ENCODE measurements around the gene CTNND2.

The CTNND2 gene

DNA sequence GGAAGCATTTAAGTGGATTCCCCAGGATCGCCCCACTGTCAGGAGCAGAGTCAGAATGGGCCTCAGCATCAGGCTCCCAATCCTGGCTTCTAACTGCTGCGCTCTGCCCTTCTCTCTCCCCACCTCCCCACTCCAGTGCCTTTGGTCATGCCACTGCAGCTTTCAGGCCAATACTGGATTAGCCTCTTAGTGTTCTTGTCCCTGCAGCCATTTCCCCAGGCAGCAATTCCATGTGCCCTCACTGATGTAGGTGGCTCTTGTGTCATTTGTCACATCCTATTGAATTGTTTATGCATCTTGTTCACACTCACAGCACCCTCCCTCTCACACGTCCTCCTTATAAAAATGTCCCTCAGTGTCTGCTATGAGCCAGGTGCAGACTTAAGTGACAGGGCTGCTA, 599.0 kb downstream of the CTNND2 start:
- no peak for DNase-seq

DNA sequence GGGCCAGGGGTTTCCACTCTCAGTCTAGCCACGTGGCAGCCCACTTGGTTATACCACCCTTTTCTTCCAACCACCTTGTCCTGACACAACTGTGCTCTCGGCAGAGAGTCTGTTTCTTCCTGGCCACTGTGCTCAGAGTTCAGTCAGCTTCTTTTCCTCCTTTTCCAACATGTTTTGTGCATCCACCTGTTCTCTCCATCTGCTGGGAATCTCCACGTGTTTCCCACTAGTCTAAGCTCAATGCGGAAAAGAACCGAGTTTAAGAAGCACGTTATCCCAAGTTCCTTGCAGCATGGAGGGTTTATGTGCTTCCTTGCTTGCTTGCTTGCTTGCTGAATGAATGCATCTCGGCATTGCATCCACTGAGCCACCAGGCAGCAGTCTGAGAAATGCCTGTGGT, 599.6 kb downstream of the CTNND2 start:
- no peak for DNase-seq

DNA sequence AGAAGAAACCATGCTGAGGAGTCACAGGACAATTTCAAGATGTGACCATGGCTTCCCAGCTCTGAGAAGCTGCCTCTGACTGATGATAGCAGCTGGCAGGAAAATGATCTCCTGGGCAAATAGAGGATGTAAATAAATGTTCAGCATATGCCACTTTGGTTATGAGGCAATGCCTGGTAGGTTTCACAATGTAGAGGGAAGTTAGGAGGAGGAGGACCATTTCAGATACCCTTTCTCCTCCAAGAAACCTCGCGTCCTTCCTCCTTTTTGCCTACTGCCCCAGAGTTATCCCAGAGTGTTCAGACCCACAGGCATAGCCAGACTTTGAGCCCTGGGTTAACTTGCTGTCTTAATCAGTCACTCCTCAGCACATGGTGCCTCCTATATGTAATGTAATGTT, 601.6 kb downstream of the CTNND2 start:
- no peak for DNase-seq

DNA sequence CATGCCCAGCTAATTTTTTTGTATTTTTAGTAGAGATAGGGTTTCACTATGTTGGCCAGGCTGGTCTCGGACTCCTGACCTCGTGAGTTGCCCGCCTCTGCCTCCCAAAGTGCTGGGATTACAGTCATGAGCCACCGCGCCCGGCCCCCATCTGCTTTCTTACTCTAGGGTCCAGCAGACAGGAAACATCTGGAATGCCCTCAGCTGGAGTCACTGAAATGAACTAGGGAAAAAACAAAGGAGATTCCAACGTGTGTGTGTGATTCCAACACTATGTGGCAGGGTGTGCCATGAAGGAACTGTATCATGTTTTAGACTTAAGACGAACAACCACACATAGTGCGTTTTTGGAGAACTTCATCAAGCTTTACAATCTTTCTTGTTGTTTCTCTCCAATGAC, 603.1 kb downstream of the CTNND2 start:
- no peak for DNase-seq

DNA sequence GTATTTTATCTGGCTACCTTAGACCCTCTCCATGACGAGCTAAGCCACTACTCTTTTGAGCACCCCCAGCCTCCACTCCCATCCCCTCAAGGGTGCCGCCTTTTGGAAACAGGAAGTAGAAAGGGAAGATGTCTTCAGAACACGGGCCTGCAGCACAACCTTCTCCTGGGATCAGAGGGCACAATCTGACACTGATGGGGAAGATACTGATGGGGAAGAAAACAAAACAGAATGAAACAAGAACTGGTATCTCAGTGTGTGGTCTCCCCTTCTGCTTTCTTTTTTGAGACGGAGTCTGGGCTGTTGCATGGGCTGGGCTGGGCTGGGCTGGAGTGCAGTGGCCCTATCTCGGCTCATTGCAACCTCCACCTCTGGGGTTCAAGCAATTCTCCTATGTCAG, 603.5 kb downstream of the CTNND2 start:
- DNase-seq, result no peak

DNA sequence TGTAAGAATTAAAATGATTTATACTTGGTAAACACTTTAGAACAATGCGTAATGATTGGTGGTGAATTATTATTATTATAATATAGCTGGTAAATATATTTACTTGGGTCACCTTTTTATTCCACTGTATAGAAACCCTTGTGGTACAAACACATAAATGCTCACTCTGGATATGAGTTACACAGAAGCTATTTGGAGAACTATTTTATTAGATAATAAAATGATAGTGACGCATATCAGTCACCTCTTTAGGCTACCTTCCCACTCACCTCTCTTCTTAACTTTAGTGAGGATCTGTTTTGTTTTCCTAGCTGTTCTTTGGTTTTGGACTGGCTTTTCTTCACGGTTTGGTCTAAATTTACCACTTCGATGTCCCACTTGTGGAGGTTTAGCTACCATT, 605.4 kb downstream of the CTNND2 start:
- no peak for DNase-seq

DNA sequence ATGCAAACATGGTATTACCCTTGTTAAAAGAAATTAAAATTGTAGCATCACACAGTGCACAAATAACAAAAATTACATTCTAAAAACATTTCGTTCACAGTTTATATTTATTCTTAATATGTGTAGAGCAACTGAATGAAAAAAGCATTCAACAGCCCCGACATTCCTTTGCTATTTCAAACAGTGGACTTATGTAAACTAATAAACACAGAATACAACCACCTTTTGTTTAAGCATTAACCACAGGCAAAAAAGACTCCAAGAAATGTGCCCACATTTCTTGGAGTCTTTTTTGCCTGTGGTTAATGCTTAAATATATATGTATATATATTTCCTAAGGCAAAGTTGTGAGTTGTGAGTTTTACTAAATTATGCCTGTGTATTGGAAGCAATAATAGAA, 610.7 kb downstream of the CTNND2 start:
- DNase-seq, result no peak

DNA sequence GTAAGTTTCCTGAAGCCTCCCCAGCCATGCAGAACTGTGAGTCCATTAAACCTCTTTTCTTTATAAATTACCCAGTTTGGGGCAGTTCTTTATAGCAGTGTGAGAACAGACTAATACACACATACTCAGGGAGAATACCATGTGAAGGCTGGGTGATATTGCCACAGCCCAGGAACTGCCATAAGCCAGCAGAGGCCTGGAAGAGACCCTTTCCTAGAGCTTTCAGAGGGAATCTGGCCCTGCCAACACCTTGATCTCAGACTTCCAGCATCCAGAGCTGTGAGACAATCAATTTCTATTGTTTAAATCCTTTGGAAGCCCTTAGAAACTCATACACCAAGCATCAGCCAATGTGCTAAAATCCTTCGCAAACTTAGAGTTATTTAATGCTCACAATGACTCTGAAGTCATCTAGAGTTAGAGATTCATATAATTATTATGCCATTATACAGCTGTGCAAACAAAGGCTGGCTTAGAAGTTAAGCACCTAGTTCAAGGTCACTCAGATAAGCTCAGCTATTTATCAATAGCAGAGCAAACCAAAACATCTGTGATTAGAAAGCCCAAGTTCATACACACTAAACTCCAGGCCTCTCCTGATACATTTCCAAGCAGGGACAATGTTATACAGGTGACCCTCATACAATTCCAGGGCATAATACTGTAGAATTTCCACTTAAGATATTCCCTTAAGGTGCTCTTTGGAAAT, 611.4 kb downstream of the CTNND2 start:
- DNase-seq, result no peak

DNA sequence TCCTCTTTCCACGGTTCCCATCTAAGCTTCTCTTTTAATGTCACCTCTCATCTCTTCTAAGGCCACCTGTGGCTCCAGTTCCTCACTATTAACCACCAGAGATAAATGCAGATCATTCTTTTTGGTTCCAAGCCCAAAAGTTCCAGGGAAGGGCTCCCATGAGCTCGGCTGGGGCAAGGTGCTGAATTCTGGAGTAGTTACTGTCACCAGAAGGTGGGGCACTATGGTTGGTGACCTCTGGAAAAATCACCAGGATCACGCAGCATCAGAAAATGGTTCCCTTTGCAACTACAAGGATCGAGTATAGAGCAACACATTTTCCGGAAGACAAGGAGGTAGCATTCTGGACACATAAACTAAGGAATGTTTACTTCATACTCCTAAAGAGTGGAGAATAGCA, 614.5 kb downstream of the CTNND2 start:
- DNase-seq, result no peak

DNA sequence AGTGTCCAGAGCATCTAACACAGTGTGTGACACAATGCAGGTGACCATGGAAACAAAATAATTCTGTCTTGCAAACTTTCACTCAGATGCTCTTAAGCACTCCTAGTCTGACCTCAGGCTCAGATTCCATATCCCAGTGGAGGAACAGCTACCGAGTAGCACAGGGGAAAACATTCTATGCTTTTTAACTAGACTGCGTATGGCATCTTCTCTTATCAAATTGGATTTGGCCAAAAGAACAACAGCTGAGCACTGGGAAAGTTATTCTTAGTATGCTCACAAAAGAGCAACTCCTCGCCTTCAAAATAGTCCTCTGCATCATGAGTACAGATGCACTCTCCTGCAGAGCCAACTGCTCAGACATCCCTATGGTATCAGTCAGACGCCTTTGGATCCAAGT, 615.0 kb downstream of the CTNND2 start:
- DNase-seq, result no peak

DNA sequence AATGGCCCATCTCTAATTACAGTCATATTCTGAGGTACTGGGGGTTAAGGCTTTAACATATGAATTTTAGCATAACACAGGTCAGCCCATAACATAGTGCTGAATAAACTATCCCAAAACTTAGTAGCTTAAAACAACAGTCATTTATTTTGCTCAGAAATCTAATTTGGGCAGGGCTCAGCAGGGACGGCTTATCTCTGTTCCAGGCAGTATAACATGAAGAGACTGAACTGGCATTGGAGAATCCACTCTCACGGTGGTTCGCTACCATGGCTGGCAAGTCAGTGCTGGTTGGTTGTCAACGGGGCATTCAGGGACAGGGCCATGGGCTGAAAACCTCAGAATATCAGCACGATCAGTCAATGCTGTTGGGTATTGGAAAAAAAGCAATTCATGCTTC, 622.4 kb downstream of the CTNND2 start:
- DNase-seq, result no peak

DNA sequence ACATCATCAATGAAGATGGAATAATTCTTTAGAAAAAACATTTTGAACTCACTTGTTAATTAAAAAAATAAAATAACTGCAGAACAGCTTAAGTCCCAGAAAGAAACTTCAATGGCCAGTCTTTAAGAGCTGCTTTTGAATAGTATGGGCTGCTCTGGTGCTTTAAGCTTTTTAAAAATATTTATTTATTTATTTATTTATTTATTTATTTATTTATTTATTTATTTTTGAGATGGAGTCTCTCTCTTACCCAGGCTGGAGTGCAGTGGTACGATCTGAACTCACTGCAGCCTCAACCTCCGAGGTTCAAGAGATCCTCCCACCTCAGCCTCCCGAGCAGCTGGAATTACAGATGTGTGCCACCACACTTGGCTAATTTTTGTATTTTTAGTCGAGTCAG, 626.9 kb downstream of the CTNND2 start:
- DNase-seq, result no peak

DNA sequence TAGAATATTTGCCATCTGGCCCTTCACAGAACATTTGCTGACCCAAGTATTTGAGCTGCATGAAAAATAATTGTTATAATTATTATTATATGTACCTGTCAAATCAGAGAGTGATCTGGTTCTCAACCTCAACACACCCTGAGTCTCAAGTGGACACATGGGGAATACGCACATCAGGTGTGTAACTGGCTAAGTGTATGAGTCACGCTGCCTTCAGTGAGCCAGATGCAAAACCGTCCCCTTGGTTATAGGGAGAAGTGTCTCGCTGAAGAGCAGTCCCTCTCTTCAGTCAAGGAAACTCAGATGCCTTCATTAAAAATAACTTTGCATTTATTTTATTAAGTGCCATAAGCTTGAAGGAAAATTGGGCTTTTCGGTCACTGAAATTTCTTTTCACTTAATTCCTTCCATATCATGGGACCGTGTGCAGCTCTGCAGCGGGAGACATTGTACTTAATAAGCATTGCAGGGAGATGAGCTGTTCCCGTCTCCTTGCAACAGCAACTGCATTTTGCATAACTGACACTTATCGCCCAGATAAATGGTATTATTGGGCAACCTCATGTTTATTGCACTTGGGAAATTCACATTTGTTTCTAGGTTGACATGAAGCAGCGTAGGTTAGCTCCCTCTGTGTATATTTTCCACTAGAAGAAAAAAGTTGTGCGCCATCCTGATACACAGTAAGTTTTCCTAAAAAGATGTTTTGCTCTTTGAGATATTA, 630.9 kb downstream of the CTNND2 start:
- DNase-seq, result no peak

DNA sequence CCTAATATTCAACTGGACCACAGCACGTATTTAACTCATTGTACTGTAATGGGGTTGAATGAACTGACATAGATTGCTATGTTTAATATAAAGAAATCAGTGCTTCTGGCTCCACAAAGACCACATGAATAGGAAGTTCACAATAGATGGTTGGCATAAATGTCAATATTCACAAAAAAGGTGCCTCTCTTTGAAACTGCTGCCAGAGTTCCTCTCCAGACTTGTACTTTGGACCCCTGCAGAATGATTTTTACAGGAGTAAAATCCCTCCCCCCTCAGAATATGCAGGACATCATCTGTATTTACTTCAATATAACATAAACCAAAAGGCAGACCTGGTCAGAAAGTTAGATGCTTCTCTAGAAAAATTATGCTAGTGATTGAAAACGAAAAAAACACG, 634.7 kb downstream of the CTNND2 start:
- no peak for DNase-seq

DNA sequence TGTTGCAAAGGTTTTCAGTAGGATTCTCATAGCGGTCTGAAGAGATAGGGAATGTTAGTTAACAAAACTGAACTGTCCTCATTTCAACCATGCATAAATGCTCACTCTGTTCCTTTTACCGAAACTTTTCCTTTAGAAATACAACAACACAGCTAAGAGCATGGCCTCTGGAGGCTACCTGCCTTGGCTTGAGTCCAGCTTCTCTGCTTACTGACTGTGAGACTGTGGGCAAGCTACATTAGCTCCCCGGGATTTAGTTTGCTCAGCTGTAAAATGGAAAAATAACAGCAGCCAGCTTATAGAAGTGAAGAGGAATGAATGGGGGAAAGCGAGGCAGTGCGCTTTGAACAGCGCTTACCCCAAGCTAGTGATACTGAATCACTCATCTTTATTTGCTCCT, 635.4 kb downstream of the CTNND2 start:
- DNase-seq, result no peak

DNA sequence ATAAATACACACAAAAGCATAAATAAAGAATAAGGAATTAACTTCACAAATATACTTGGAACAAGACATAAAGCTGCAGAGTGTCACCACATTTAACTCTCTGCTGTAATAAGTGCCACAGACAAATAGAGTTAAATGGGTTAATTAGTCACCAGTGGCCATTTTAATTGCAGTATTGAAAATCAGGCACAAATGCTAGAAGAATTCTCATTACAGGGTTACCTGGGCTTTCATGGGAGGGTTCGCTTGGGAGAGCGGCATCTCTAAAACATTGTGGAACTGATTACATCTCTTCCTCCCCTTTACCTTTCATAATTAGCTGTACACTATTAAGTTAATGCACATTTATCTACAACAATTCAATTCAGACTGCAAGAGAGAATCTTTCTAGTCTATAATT, 637.9 kb downstream of the CTNND2 start:
- no peak for DNase-seq

DNA sequence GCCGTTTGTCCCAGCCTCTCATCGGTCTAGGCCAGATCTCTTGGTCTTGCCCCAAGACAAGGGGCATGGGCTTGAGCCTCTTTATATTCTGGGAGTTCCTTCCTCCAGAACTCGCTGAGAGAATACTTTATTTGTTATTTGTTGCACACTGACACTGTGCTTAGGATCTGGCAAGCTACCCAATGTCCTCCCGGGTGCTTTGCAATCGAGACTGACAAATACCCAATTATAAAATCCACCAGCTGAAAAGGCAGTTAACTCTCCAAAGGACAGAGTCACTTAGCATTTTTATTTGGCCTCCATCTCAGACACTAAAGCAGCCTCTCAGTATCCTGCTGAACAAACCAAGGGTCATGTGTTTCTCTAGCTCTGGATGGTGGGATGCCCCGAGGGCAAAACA, 643.0 kb downstream of the CTNND2 start:
- DNase-seq, result no peak

DNA sequence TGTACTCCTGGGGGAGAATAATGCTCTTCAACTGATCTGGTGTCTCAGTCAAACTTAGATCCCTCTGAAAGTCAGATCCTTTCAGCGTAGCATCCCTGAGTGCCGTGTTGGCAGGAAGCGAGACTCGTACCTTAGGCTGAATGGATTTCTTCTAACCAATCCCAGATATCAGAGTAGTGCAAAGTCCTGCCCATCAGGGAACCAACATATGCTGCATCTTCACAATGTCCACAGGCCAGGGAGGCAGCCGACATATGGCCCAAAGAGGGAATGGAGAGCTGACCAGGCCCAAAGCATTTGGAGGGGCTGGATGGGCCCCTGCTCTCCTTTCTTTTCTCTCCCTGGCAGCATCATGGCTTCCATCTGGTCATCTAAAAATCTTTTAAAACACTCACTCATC, 646.2 kb downstream of the CTNND2 start:
- no peak for DNase-seq

DNA sequence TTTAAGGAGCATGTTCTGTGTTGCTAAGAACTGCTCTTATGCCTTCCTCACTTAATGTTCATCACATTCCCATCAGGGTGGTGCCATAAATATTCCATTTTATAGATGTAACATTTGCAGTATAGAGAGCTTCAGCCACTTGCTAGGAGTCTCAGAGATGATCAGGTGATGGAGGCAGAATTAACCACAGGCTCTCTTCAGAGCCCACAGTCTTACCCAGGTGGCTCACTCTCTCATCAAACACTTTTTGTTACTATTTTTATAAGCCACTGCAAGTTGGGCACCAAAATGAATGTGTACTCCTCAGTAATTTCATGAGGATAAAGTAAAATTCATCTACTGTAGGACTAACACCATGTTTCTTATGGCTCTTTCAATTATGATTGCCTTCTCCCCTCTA, 651.7 kb downstream of the CTNND2 start:
- DNase-seq, result no peak

DNA sequence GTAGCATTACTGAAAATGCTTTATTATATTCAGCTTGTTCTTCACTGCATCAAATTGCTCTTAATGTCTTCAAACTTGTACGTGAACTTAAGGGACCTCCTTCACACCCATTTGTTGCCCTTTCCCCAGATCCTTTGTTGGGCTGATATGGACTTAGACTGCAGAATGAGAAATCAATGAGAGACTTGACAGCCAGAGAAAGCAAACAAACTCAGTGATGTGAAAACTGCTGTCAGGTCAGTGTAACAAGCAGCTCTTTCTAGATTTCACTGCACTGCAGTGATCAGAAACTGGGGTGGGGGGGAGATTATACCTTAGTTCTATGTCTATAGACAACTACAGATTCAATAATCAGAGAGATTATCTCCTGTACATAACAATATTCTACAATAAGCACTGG, 652.2 kb downstream of the CTNND2 start:
- DNase-seq, result no peak

DNA sequence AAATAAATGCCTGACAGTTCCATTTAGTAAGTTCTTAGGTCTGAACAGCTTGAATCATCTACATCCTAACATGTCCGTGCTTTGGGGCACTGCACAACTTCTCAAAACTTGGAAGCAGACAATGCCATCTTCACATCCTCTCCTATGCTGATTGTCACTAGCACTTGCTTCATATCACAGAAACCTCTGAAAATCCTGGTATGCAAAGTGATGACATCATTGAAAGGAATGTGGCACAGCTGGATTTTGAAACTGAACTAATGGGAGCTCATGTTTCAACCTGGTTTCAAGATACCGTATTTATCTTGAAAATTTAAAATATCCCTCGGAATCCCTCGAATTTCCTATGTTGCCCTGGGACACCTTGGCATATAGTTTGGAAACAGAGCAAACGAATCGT, 653.0 kb downstream of the CTNND2 start:
- no peak for DNase-seq

DNA sequence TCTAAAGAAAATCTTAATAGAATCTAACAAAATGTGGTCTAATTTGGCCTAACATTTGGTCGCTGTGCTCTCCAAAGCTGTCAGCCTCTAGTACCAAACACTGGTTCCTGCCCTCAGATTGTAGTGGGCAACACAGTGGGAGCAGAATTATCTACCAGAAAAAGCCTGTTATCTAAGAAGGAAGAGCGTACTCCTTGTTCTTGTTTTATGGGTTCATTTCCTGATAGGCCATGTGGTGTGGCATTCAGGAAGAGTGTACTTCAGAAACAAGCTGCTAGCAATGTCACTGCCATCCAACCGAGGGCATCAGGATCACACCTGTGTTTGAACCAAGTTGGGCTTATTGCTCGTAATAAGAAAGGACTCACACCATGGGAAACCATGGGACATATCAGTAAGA, 655.3 kb downstream of the CTNND2 start:
- DNase-seq, result peak; percentile 25

DNA sequence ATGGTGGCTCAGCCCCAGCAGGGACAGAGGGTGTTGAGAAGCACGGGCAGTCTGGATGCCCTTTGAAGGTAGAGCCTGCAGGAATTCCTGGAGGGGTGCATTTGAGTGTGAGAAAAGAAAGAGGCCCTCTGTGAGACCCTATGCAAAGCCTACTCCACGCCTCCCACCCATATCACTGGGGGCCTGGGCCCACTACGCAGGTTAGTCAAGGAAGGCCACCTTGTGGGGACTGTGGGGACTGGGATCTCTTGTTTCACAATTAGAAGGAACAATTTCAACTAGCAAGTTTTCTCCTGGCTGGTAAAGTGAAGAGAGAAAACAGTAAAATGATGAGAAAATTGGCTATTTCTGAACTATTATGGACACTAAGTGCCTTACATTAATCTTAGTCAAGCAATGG, 657.0 kb downstream of the CTNND2 start:
- no peak for DNase-seq

DNA sequence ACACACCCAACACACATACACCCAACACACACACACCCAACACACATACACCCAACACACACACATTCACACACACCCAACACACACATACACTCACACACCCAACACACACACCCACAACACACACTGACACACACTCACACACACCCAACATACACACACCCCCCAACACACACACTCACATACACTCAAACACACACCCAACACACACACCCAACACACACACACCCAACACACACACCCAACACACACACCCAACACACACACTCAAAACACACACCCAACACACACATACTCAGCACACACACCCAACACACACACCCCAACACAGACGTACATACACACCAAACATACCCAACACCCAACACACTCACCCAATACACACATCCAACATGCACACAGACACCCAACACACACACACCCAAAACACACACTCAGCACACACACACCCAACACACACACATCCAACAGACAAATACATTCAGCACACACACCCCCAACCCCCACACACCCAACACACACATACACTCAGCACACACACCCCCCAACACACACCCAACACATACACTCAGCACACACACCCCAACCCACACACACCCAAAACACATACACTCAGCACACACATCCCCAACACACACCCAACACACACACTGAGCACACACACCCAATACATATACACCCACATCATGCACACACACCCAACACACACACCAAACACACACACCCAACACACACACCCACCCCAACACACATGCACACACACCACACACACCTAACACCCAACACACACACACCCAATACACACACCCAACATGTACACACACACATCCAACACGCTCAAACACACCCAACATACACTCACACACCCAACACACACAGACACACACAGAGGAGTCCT, 663.7 kb downstream of the CTNND2 start:
- DNase-seq, result no peak
